ENCODE measurements around the gene OXGR1. TPM values are rescaled to one million over a fixed set of nuclear protein-coding genes. Genes with fewer than 3 reads are reported as not detected.

OXGR1 gene
- total and polyA plus RNA-seq, 2 of the 8 experiments (the other 6 are each of a cell fraction or from before 2014, with no cell fraction given), result 0.34 to 1.8 TPM

DNA sequence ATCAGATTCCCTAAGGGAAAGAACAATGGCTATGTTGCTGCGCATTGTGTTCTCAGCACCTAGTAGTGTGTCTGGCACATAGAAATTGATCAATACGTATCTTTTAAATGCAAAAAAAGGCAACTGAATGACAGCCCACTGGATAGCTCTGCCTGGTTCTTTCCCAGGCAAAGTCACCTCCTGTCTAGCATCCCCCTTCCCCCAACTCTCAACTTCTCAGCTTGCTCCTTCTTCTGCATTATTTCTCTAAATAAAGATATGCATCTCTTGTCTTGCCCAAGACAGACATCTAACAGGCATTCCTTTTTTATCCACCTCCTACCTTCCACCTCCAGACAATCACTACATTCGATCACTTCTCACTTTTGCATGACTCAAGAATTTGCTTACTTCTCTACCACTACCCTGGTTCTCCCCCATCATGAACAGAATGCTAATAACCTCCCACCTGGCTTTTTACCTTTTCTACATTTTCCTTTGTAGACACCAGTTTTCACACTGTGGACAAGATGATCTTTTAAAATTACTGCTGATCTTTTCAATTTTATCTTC, 26.5 kb upstream of the OXGR1 start:
- Histone ChIP-seq H3K27ac (ENCODE audit: low read depth, low read length) (no peak overlapping the region), H2BK5ac (ENCODE audit: low read depth, low read length) (no peak overlapping the region), H2BK20ac (ENCODE audit: low read length) (no peak overlapping the region), H3K79me2 (ENCODE audit: control insufficient read depth in 1 of 2, insufficient read depth in 2 of 2, low read length in 2 of 2) (no peaks in the 10 kb centered on the region), H3K79me1 (ENCODE audit: low read depth, low read length) (no peaks in the 10 kb centered on the region), H4K91ac (replicated peaks; ENCODE audit: insufficient read length, low read length) (no peak overlapping the region), H3K4ac (replicated peaks; ENCODE audit: insufficient read length, low read depth, low read length) (no peak overlapping the region), H3K23ac (ENCODE audit: insufficient read length) (no peak overlapping the region), H3K27me3 (replicated peaks in 1 of 4; ENCODE audit: control insufficient read depth in 3 of 4, extremely low read depth in 1 of 4, insufficient read depth in 3 of 4, low read length in 3 of 4) (no peaks in the 10 kb centered on the region), H4K20me1 (replicated peaks in 1 of 2; ENCODE audit: control insufficient read depth in 1 of 2, insufficient read depth in 2 of 2, low read length in 2 of 2) (no peaks in the 10 kb centered on the region), H2BK12ac (ENCODE audit: low read depth, low read length) (no peak overlapping the region), H2AK5ac (ENCODE audit: low read depth, low read length) (no peak overlapping the region), H4K8ac (ENCODE audit: extremely low read depth, insufficient read depth, low read length) (no peak overlapping the region), H4K5ac (ENCODE audit: insufficient read length, low read depth, low read length) (no peak overlapping the region), H3K4me2 (ENCODE audit: insufficient read depth in 1 of 2, low read depth in 2 of 2, low read length in 2 of 2) (no peak overlapping the region), H2AFZ (ENCODE audit: low read length) (no peak overlapping the region), H2BK120ac (replicated peaks; ENCODE audit: low read depth, low read length) (no peak overlapping the region), H3K36me3 (ENCODE audit: control insufficient read depth in 2 of 4, insufficient read depth in 4 of 4, low read length in 3 of 4) (no peaks in the 10 kb centered on the region), H3K23me2 (ENCODE audit: low read depth, low read length) (no peaks in the 10 kb centered on the region), H3K9ac (replicated peaks in 1 of 4; ENCODE audit: extremely low read depth in 1 of 4, low read depth in 3 of 4, low read length in 3 of 4) (no peak overlapping the region), H3K56ac (replicated peaks; ENCODE audit: insufficient read length, low read depth, low read length) (no peak overlapping the region), H3K14ac (ENCODE audit: insufficient read length) (no peak overlapping the region), H3K4me1 (replicated peaks in 1 of 4; ENCODE audit: control insufficient read depth in 3 of 4, insufficient read depth in 4 of 4, low read length in 3 of 4) (0 out of 7 replicates have a peak, but pooled peaks cover 0 to 3% (median 0%) of the 10 kb centered on the region in 4 experiments), H3K4me3 (ENCODE audit: extremely low read depth in 1 of 4, insufficient read depth in 2 of 4, low read depth in 3 of 4, low read length in 4 of 4) (no peak overlapping the region), H3K18ac (ENCODE audit: extremely low read depth, low read length) (no peak overlapping the region), H2BK15ac (ENCODE audit: low read length) (no peak overlapping the region), H3K9me3 (ENCODE audit: insufficient read depth in 2 of 2, low read depth in 1 of 2, low read length in 1 of 2) (no peaks in the 10 kb centered on the region)
- CTCF ChIA-PET (ENCODE audit: partially characterized antibody), result interaction anchor here (1.4 kb wide), 1 partner anchor 89 kb away, joined by 5 read pairs; no protein-coding TSS in a partner anchor
- POLR2A ChIA-PET (ENCODE audit: partially characterized antibody), result no interaction called here
- FAIRE-seq, result no peak
- DNase-seq (ENCODE audit: low read depth in 1 of 2, low spot score in 2 of 2), result no peak
- 91% methylated on average over 3 of the region's 3 CpGs; no CpG with 5 or more reads in 1 of the 2 experiments for WGBS, 2 experiments (ENCODE audit: extremely low coverage in 1 of 2, insufficient coverage in 1 of 2, insufficient read length in 1 of 2, insufficient replicate concordance in 2 of 2, low coverage in 1 of 2, low lambda C conversion rate in 2 of 2, missing lambda C conversion rate in 1 of 2)
- TF ChIP-seq EGR1 (IDR thresholded peaks at IDR 0.05; ENCODE audit: borderline replicate concordance, low read depth, low read length) (no peak), SP1 (IDR thresholded peaks at IDR 0.05; ENCODE audit: low read depth, low read length) (no peak), KDM1A (IDR thresholded peaks at IDR 0.05; ENCODE audit: borderline replicate concordance, low read length) (no peak), SIN3A (conservative IDR thresholded peaks at IDR 0.05 in 1 of 2, IDR thresholded peaks at IDR 0.05 in 1 of 2; ENCODE audit: low read depth in 1 of 2, low read length in 2 of 2) (no peak), RXRA (IDR thresholded peaks at IDR 0.05; ENCODE audit: insufficient read depth, low read depth, low read length) (no peak), CHD2 (IDR thresholded peaks at IDR 0.05; ENCODE audit: low read length) (no peak), SIX5 (IDR thresholded peaks at IDR 0.05; ENCODE audit: low read depth, low read length) (no peak)
- TF ChIP-seq, protein P1, sequence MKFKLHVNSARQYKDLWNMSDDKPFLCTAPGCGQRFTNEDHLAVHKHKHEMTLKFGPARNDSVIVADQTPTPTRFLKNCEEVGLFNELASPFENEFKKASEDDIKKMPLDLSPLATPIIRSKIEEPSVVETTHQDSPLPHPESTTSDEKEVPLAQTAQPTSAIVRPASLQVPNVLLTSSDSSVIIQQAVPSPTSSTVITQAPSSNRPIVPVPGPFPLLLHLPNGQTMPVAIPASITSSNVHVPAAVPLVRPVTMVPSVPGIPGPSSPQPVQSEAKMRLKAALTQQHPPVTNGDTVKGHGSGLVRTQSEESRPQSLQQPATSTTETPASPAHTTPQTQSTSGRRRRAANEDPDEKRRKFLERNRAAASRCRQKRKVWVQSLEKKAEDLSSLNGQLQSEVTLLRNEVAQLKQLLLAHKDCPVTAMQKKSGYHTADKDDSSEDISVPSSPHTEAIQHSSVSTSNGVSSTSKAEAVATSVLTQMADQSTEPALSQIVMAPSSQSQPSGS (IDR thresholded peaks at IDR 0.05; ENCODE audit: low read length), result no peak
